H1 (cell line): ENCODE data around the gene LIN54. TPM values are rescaled to one million over a fixed set of nuclear protein-coding genes. Genes with fewer than 3 reads are reported as not detected.

Experiments used
- CTCF ChIA-PET: fragments of 300-600 bp; sonication (Branson Sonifier 250); formaldehyde crosslinking; loops from one replicate; lab custom pipeline; 2021; ENCODE audit not compliant: partially characterized antibody; lab: Charles Lee
- POLR2A ChIA-PET: fragments of 300-600 bp; sonication (Branson Sonifier 250); formaldehyde crosslinking; loops from one replicate; lab custom pipeline; 2021; ENCODE audit warnings: inconsistent platforms; ENCODE audit not compliant: partially characterized antibody; lab: Charles Lee
- DNase-seq, 2 experiments: peaks; one replicate each; pipeline versions ENCODE4 v3.0.0 to v3.0.0-alpha.2; 2010 to 2022; ENCODE audit warnings: low spot score in 2 of 2, low read depth in 1 of 2, mixed read lengths in 1 of 2
- FAIRE-seq: peaks from 2 replicates; lab custom pipeline; 2011; peaks lifted over from hg19 to GRCh38; lab: Jason Lieb, UNC
- H2AFZ ChIP-seq: 2 replicates; pipeline ENCODE4 v1.8.1; 2012; ENCODE audit warnings: low read length, inconsistent platforms
- H2AK5ac ChIP-seq: 2 replicates; pipeline ENCODE4 v1.6.1; 2013; ENCODE audit warnings: low read depth, low read length
- H2BK120ac ChIP-seq: replicated peaks from 2 replicates; pipeline ENCODE3; 2013; ENCODE audit warnings: low read depth, low read length, inconsistent platforms
- H2BK12ac ChIP-seq: 2 replicates; pipeline ENCODE4 v1.6.1; 2013; ENCODE audit warnings: low read depth, low read length
- H2BK15ac ChIP-seq: 2 replicates; pipeline ENCODE4 v1.6.1; 2013; ENCODE audit warnings: low read length
- H2BK20ac ChIP-seq: 2 replicates; pipeline ENCODE4 v1.6.1; 2013; ENCODE audit warnings: low read length
- H2BK5ac ChIP-seq: 2 replicates; pipeline ENCODE4 v1.6.1; 2013; ENCODE audit warnings: low read depth, low read length
- H3K14ac ChIP-seq: 2 replicates; pipeline ENCODE4 v1.6.1; 2013; ENCODE audit warnings: inconsistent platforms; ENCODE audit not compliant: insufficient read length
- H3K18ac ChIP-seq: 2 replicates; pipeline ENCODE4 v1.6.1; 2013; ENCODE audit warnings: low read length; ENCODE audit errors: extremely low read depth
- H3K23ac ChIP-seq: 2 replicates; pipeline ENCODE4 v1.6.1; 2013; ENCODE audit warnings: inconsistent platforms; ENCODE audit not compliant: insufficient read length
- H3K23me2 ChIP-seq: 2 replicates; pipeline ENCODE4 v1.6.1; 2013; ENCODE audit warnings: low read depth, low read length
- H3K27ac ChIP-seq: 2 replicates; pipeline ENCODE4 v1.6.1; 2011; ENCODE audit warnings: low read depth, low read length, inconsistent platforms
- H3K27me3 ChIP-seq, 4 experiments: replicated peaks in 1 of 4; 1 replicate in 1 of 4; 2 replicates in 3 of 4; pipeline versions ENCODE4 v1.6.1 to v1.8.1; 2011 to 2013; ENCODE audit warnings: low read length in 3 of 4, mild to moderate bottlenecking in 3 of 4, inconsistent platforms in 2 of 4, mixed read lengths in 2 of 4, moderate library complexity in 1 of 4; ENCODE audit not compliant: control insufficient read depth in 3 of 4, insufficient read depth in 3 of 4; ENCODE audit errors: extremely low read depth in 1 of 4
- H3K36me3 ChIP-seq, 4 experiments: 2 replicates each; pipeline versions ENCODE4 v1.6.1 to v1.8.1; 2011 to 2013; ENCODE audit warnings: mild to moderate bottlenecking in 4 of 4, low read length in 3 of 4, moderate library complexity in 2 of 4, control low read depth in 1 of 4, inconsistent platforms in 1 of 4; ENCODE audit not compliant: insufficient read depth in 4 of 4, control insufficient read depth in 2 of 4
- H3K4ac ChIP-seq: replicated peaks from 2 replicates; pipeline ENCODE3; 2013; ENCODE audit warnings: low read length, low read depth, mixed read lengths, inconsistent platforms; ENCODE audit not compliant: insufficient read length
- H3K4me1 ChIP-seq, 4 experiments: replicated peaks in 1 of 4; 1 replicate in 1 of 4; 2 replicates in 3 of 4; pipeline versions ENCODE4 v1.6.1 to v1.8.1; 2011 to 2013; ENCODE audit warnings: low read length in 3 of 4, inconsistent platforms in 2 of 4, mixed read lengths in 1 of 4; ENCODE audit not compliant: insufficient read depth in 4 of 4, control insufficient read depth in 3 of 4
- H3K4me2 ChIP-seq, 2 experiments: 2 replicates each; pipeline versions ENCODE4 v1.6.1 to v1.8.1; 2011 to 2013; ENCODE audit warnings: low read depth in 2 of 2, low read length in 2 of 2, control low read depth in 1 of 2, inconsistent platforms in 1 of 2, mild to moderate bottlenecking in 1 of 2; ENCODE audit not compliant: insufficient read depth in 1 of 2
- H3K4me3 ChIP-seq, 4 experiments: fragments of 200-600, 300-600 bp in 1 of 4; sonication (generic), shearing (Covaris generic), sonication (Bioruptor Twin) in 1 of 4; 2 replicates each; pipeline versions ENCODE4 v1.5.1 to v1.8.1; 2011 to 2016; ENCODE audit warnings: low read length in 4 of 4, low read depth in 3 of 4, control low read depth in 2 of 4, inconsistent platforms in 2 of 4, mild to moderate bottlenecking in 2 of 4, mixed read lengths in 1 of 4, moderate library complexity in 1 of 4; ENCODE audit not compliant: insufficient read depth in 2 of 4; ENCODE audit errors: extremely low read depth in 1 of 4
- H3K56ac ChIP-seq: replicated peaks from 2 replicates; pipeline ENCODE3; 2013; ENCODE audit warnings: low read depth, mild to moderate bottlenecking, mixed read lengths, low read length, inconsistent platforms; ENCODE audit not compliant: insufficient read length
- H3K79me1 ChIP-seq: 2 replicates; pipeline ENCODE4 v1.6.1; 2013; ENCODE audit warnings: low read depth, low read length, control low read depth
- H3K79me2 ChIP-seq, 2 experiments: 2 replicates each; pipeline versions ENCODE4 v1.6.1 to v1.8.1; 2012 to 2013; ENCODE audit warnings: low read length in 2 of 2, mild to moderate bottlenecking in 2 of 2, inconsistent platforms in 1 of 2; ENCODE audit not compliant: insufficient read depth in 2 of 2, control insufficient read depth in 1 of 2
- H3K9ac ChIP-seq, 4 experiments: replicated peaks in 1 of 4; 1 replicate in 1 of 4; 2 replicates in 3 of 4; pipeline versions ENCODE4 v1.6.1 to v1.8.1; 2011 to 2013; ENCODE audit warnings: low read depth in 3 of 4, low read length in 3 of 4, control low read depth in 2 of 4, mild to moderate bottlenecking in 2 of 4, moderate library complexity in 2 of 4, inconsistent platforms in 1 of 4; ENCODE audit errors: extremely low read depth in 1 of 4
- H3K9me3 ChIP-seq, 2 experiments: 2 replicates each; pipeline versions ENCODE4 v1.6.1 to v1.8.1; 2012 to 2013; ENCODE audit warnings: mild to moderate bottlenecking in 2 of 2, moderate library complexity in 2 of 2, control low read depth in 1 of 2, inconsistent platforms in 1 of 2, low read depth in 1 of 2, low read length in 1 of 2, mixed read lengths in 1 of 2; ENCODE audit not compliant: insufficient read depth in 2 of 2
- H4K20me1 ChIP-seq, 2 experiments: replicated peaks in 1 of 2; 2 replicates each; pipeline versions ENCODE3 to v1.8.1; 2011 to 2013; ENCODE audit warnings: inconsistent platforms in 2 of 2, low read length in 2 of 2, mild to moderate bottlenecking in 1 of 2; ENCODE audit not compliant: insufficient read depth in 2 of 2, control insufficient read depth in 1 of 2
- H4K5ac ChIP-seq: 2 replicates; pipeline ENCODE4 v1.6.1; 2013; ENCODE audit warnings: low read length, low read depth, mixed read lengths, inconsistent platforms; ENCODE audit not compliant: insufficient read length
- H4K8ac ChIP-seq: 2 replicates; pipeline ENCODE4 v1.8.0; 2013; ENCODE audit warnings: mild to moderate bottlenecking, moderate library complexity, low read length, inconsistent platforms; ENCODE audit not compliant: insufficient read depth; ENCODE audit errors: extremely low read depth
- H4K91ac ChIP-seq: replicated peaks from 2 replicates; pipeline ENCODE3; 2013; ENCODE audit warnings: low read length, mixed read lengths, inconsistent platforms; ENCODE audit not compliant: insufficient read length
- CBX8 ChIP-seq: fragments of 300-800, 300-1000 bp; sonication (generic); IDR thresholded peaks from 2 replicates; pipeline ENCODE4 v1.7.1; 2016; ENCODE audit warnings: low read depth, low read length, borderline replicate concordance
- CTBP2 ChIP-seq: IDR thresholded peaks from 2 replicates; pipeline ENCODE4 v1.7.0; 2011; ENCODE audit warnings: borderline replicate concordance, mild to moderate bottlenecking, moderate library complexity, mixed read lengths, low read length; ENCODE audit not compliant: insufficient read depth, insufficient read length
- EZH2 ChIP-seq: fragments of 200-600 bp; sonication (generic); IDR thresholded peaks from 2 replicates; pipeline ENCODE4 v1.7.1; 2012; ENCODE audit warnings: low read depth, mild to moderate bottlenecking, moderate library complexity, low read length, inconsistent platforms; ENCODE audit not compliant: severe bottlenecking
- HDAC2 ChIP-seq, 2 experiments: fragments of 300-600 bp in 1 of 2; sonication (generic) in 1 of 2; IDR thresholded peaks; 2 replicates each; pipeline ENCODE4 v1.6.1; 2011 to 2012; ENCODE audit warnings: low read depth in 2 of 2, low read length in 2 of 2, mild to moderate bottlenecking in 2 of 2, moderate library complexity in 2 of 2, borderline replicate concordance in 1 of 2, inconsistent platforms in 1 of 2
- POLR2A ChIP-seq, 2 experiments: IDR thresholded peaks; 1 replicate in 1 of 2; 2 replicates in 1 of 2; pipeline ENCODE4 v1.6.1; 2011; ENCODE audit warnings: low read depth in 2 of 2, low read length in 2 of 2, mild to moderate bottlenecking in 2 of 2; ENCODE audit errors: control extremely low read depth in 1 of 2
- POLR2AphosphoS5 ChIP-seq: IDR thresholded peaks from 2 replicates; pipeline ENCODE4 v1.6.1; 2011; ENCODE audit warnings: low read depth, low read length
- SAP30 ChIP-seq: fragments of 300-600 bp; sonication (generic); IDR thresholded peaks from 2 replicates; pipeline ENCODE4 v1.7.1; 2012; ENCODE audit warnings: low read length, moderate library complexity, mild to moderate bottlenecking, inconsistent platforms; ENCODE audit not compliant: insufficient read depth, insufficient replicate concordance
- WGBS, 2 experiments: shearing (Covaris generic) in 1 of 2; methylation state at CpG; one replicate each; pipeline versions ENCODE4 v1.1.6 to v1.1.7; 2013 to 2015; ENCODE audit warnings: low lambda C conversion rate in 2 of 2, mixed read lengths in 2 of 2, inconsistent platforms in 1 of 2, low coverage in 1 of 2, missing lambda C conversion rate in 1 of 2; ENCODE audit not compliant: insufficient replicate concordance in 2 of 2, insufficient coverage in 1 of 2, insufficient read length in 1 of 2; ENCODE audit errors: extremely low coverage in 1 of 2, missing lambda C conversion rate in 1 of 2; 5-methylcytosine and 5-hydroxymethylcytosine counted together
- polyA plus RNA-seq, 7 experiments: library from polyadenylated mRNA; depleted of rRNA in 3 of 7; stranded (reverse) in 5 of 7; unstranded in 2 of 7; fragments of >200 nt in 5 of 7; fragments of 200-250 nt in 2 of 7; gene quantifications; 1 replicate in 5 of 7; 2 replicates in 1 of 7; 4 replicates in 1 of 7; pipeline versions ENCODE4 v1.2.1 to v1.2.3, GENCODE V29; 2011 to 2013; ENCODE audit warnings: missing spikeins in 2 of 7, mixed read lengths in 2 of 7
- total RNA-seq: library from RNA; stranded (reverse); fragmentation: NEBNext Ultra II Directional; extraction: Animal tissue kit (Norgen Biotek cat#: 25700); gene quantifications from 2 replicates; pipeline ENCODE4 v1.2.1, GENCODE V29; 2021

The LIN54 gene
- total and polyA plus RNA-seq, 2 of the 8 experiments (the other 6 are each of a cell fraction or from before 2014, with no cell fraction given), result 5.7 to 11.1 TPM

DNA sequence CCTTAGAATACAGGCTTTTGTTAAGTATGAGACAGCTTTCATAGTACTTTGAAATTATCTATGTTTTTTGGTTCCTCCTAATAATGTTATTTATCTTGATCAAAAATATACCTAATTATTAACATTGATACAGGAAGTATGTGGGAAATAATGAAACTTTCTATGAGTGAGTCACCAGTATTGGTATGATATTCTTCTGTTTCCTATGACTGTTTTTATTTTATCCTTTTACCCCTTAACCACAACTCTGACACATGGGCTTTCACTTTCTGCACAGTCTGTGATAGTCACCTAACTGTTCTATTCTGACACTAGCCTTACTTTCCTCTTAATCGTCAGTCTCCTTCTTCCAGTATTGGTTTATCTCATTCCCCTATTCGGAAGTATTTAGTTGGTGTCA lies 105.4 kb downstream of the LIN54 start:
- H3K4me3 ChIP-seq, result no peak overlapping the region

More for the DNA sequence above, 105.4 kb downstream of the LIN54 start:
- Histone ChIP-seq H3K4ac (no peak overlapping the region), H3K18ac (no peak overlapping the region), H2BK120ac (no peak overlapping the region), H3K79me2 (peaks cover 0 to 29% of the 10 kb centered on the region in 2 experiments; a peak in 3 of 4 replicates), H3K23ac (no peak overlapping the region), H2BK20ac (no peak overlapping the region), H2BK12ac (no peak overlapping the region), H3K36me3 (peaks cover 2 to 54% (median 19%) of the 10 kb centered on the region in 4 experiments), H4K5ac (no peak overlapping the region), H2BK5ac (no peak overlapping the region), H3K4me1 (no peaks in the 10 kb centered on the region), H3K4me2 (no peak overlapping the region), H3K14ac (no peak overlapping the region), H3K9ac (no peak overlapping the region), H4K8ac (no peak overlapping the region), H3K27ac (no peak overlapping the region), H4K20me1 (no peaks in the 10 kb centered on the region), H4K91ac (no peak overlapping the region), H3K27me3 (no peaks in the 10 kb centered on the region), H2AK5ac (no peak overlapping the region), H3K56ac (no peak overlapping the region), H3K79me1 (no peaks in the 10 kb centered on the region), H2BK15ac (no peak overlapping the region), H2AFZ (no peak overlapping the region), H3K9me3 (no peaks in the 10 kb centered on the region), H3K23me2 (peaks cover 4% of the 10 kb centered on the region)
- CTCF ChIA-PET, result interaction anchor here (1.0 kb wide), 1 partner anchor 63 kb away, joined by 3 read pairs; no protein-coding TSS in a partner anchor
- DNase-seq (no peak), FAIRE-seq (no peak)
- WGBS, 2 experiments, result 96% methylated on average over 2 of the region's 2 CpGs; no CpG with 5 or more reads in 1 of the 2 experiments
- TF ChIP-seq POLR2A (IDR thresholded peaks at IDR 0.05; ENCODE audit: control extremely low read depth in 1 of 2, low read depth in 2 of 2, low read length in 2 of 2) (no peak), CBX8 (no peak), EZH2 (no peak), SAP30 (no peak), CTBP2 (no peak), POLR2AphosphoS5 (no peak), HDAC2 (IDR thresholded peaks at IDR 0.05; ENCODE audit: borderline replicate concordance in 1 of 2, low read depth in 2 of 2, low read length in 2 of 2) (no peak)
- POLR2A ChIA-PET, result no interaction called here
